Pancreas (tissue), 10 donors: ENCODE measurements around the gene ZNF747. TPM values are rescaled to one million over a fixed set of nuclear protein-coding genes. Genes with fewer than 3 reads are reported as not detected.

ENCODE experiments used
- ATAC-seq, 4 donors: fragments of 200-7000 bp; cut with Tn5 transposase; one replicate each; pipeline versions ENCODE4 v1.8.0 to v1.9.1; 2020; ENCODE audit warnings: mild to moderate bottlenecking in 4 of 4, moderate library complexity in 4 of 4
- DNase-seq, 6 donors: peaks; one replicate each; pipeline ENCODE4 v3.0.0-alpha.2; 2020
- FAIRE-seq: peaks from 2 replicates; lab custom pipeline; 2012; peaks lifted over from hg19 to GRCh38; lab: Jason Lieb, UNC
- H3K27ac ChIP-seq, 4 donors: fragments of 200-600 bp; sonication (generic); 1 replicate in 3 of 4; 2 replicates in 1 of 4; pipeline versions ENCODE4 v1.5.0 to v1.8.0; 2020
- H3K27me3 ChIP-seq, 4 donors: fragments of 200-600 bp; one replicate each; pipeline ENCODE4 v1.8.0; 2021
- H3K36me3 ChIP-seq, 3 donors: fragments of 200-600 bp; sonication (generic) in 1 of 3; one replicate each; pipeline versions ENCODE4 v1.5.0 to v1.8.0; 2020 to 2021
- H3K4me1 ChIP-seq, 3 donors: fragments of 200-600 bp; one replicate each; pipeline ENCODE4 v1.8.0; 2021
- H3K4me3 ChIP-seq, 4 donors: fragments of 200-600 bp; sonication (generic) in 2 of 4; one replicate each; pipeline versions ENCODE4 v1.5.0 to v1.8.0; 2020 to 2021
- H3K9me3 ChIP-seq, 4 donors: fragments of 200-600 bp; one replicate each; pipeline ENCODE4 v1.8.0; 2021
- CTCF ChIP-seq, 4 donors: fragments of 200-600 bp; sonication (generic) in 3 of 4; IDR thresholded peaks; one replicate each; pipeline versions ENCODE4 v1.5.0 to v1.8.0; 2021; ENCODE audit warnings: antibody characterized with exemption in 4 of 4
- WGBS, 2 donors: extraction: QIAGEN DNeasy Blood & Tissue Kit; methylation state at CpG; one replicate each; pipeline ENCODE4 v1.1.7; 2013; 5-methylcytosine and 5-hydroxymethylcytosine counted together
- intact Hi-C, 3 donors: fragments of 100-400 bp; cut with DNase I; formaldehyde crosslinking; loops; one replicate each; pipeline versions ENCODE4 v1.11.1 to v1.14.2; 2022
- polyA plus RNA-seq, 2 donors: library from polyadenylated mRNA; stranded (reverse); fragments of 200-250 nt; gene quantifications; one replicate each; pipeline ENCODE4 v1.2.3, GENCODE V29; 2013
- total RNA-seq, 6 donors: library from RNA; stranded (reverse); fragmentation: NEBNext Ultra II Directional in 4 of 6; extraction: Animal tissue kit (Norgen Biotek cat#: 25700) in 4 of 6; gene quantifications; one replicate each; pipeline versions ENCODE4 v1.2.1 to v1.2.4, GENCODE V29; 2021 to 2023
- donor health status: healthy with polysubstance abuse.
- donor health status: DM: no; HTN: no; CAD: no; lungs with moderate emphysema.
- donor health status: DM: no; HTN: no; CAD: no.
- donor health status: control.
- donor health status: control.
- donor health status: Bipolar disorder and iron deficiency.
- donor health status: DM: yes; HTN: yes; CAD: no.
- donor health status: DM: no; HTN: no; CAD: no.
- donor health status: DM: no; HTN: no; CAD: no.
- donor health status: DM: yes; HTN: yes; CAD: no.

Gene ZNF747
- total and polyA plus RNA-seq, 8 donors, result 2.7 to 6.9 (median 5.2) TPM

GRCh38 chr16:30565526-30565925 is 30.9 kb upstream of the ZNF747 start:
- no peaks in the 10 kb centered on the region for H3K27me3 ChIP-seq
- no peak for TF ChIP-seq CTCF (IDR thresholded peaks at IDR 0.05)
- ATAC-seq (no peak), FAIRE-seq (no peak), DNase-seq (no peak)
- H3K4me1 ChIP-seq, result peaks cover 0 to 6% (median 4%) of the 10 kb centered on the region in 3 donors
- no peaks in the 10 kb centered on the region for H3K36me3 ChIP-seq
- H3K9me3 ChIP-seq, result no peaks in the 10 kb centered on the region
- no peak overlapping the region for H3K4me3 ChIP-seq
- 63 to 74% methylated on average over 7 of the region's 7 CpGs for WGBS, 2 donors
- intact Hi-C loops, result no loop called here
- no peak overlapping the region for H3K27ac ChIP-seq

- no peak for ATAC-seq
- Histone ChIP-seq H3K27me3 (no peaks in the 10 kb centered on the region), H3K4me3 (peak overlapping the region in 1 of 4 donors; percentile 41), H3K27ac (peak overlapping the region in 1 of 4 donors; percentile 55), H3K36me3 (no peaks in the 10 kb centered on the region), H3K4me1 (peaks cover 0 to 5% (median 0%) of the 10 kb centered on the region in 3 donors), H3K9me3 (no peaks in the 10 kb centered on the region)
- WGBS, 2 donors, result 81 to 88% methylated on average over 13 to 14 of the region's 14 CpGs
- intact Hi-C loops, result no loop called here
- no peak for FAIRE-seq
- TF ChIP-seq CTCF (IDR thresholded peaks at IDR 0.05), result no peak
- no peak for DNase-seq
Observed at GRCh38 chr16:30562021-30562420, 27.4 kb upstream of the ZNF747 start.

DNA sequence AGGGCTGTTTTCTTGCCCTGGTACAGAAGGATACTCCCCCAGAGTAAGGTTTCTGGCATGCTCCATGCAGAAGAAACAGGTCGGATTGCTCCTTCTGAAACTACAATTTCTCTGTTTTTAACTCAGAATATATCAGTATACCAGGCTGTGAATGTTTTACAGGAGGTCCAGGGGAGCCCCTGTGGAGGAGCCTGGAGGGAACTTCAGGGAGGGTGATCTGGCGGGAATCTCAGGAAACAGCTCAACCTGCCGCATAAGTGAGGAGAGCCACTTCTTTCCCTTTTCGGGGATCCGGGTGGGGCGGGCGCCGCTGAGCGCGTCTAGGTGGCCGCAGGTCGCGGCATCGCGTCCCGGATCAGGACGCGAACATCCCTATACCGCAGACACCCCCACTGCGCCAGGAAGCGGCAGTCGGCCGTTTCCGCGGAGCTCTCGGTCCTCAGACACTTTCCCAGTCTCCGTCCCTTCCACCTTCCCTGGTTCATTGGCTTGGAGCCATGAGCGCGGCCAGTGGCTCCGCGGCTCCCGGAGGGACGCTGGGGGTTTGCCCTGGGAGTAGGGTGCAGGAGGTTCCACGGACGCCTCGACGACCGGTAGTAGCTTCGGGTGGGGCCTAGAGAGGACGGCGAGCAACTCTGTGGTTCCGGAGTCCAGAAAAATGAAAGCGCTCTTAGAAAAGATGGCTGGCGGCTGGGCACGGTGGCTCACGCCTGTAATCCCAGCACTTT is 26.6 kb upstream of the ZNF747 start:
- no peak for FAIRE-seq
- intact Hi-C loops, result no loop called here
- no peak for TF ChIP-seq CTCF (IDR thresholded peaks at IDR 0.05)

DNA sequence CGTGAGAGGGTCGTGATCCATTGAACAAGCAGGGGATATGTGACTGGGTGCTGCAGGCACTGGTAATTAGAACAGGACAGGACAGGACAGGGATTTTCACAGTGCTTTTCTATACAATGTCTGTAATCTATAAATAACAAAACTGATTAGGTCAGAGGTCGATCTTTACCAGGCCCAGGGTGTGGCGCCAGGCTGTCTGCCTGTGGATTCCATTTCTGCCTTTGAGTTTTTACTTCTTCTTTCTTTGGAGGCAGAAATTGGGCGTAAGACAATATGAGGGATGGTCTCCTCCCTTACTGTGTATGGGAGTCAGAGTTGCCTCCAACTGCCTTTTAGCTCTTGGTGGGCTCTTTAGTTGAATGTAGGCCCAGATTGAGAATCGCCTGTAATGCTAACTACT is 25.0 kb upstream of the ZNF747 start:
- no peak for TF ChIP-seq CTCF (IDR thresholded peaks at IDR 0.05)
- no peak for ATAC-seq
- 94% methylated on average over 6 of the region's 6 CpGs for WGBS, 2 donors
- H3K36me3 ChIP-seq, result peaks cover 0 to 11% (median 7%) of the 10 kb centered on the region in 3 donors
- H3K9me3 ChIP-seq, result no peaks in the 10 kb centered on the region
- no peak overlapping the region for H3K4me3 ChIP-seq
- H3K27me3 ChIP-seq, result no peaks in the 10 kb centered on the region
- intact Hi-C loops, result no loop called here
- peaks cover 0 to 10% (median 0%) of the 10 kb centered on the region in 3 donors for H3K4me1 ChIP-seq
- H3K27ac ChIP-seq, result no peak overlapping the region
- no peak for DNase-seq
- no peak for FAIRE-seq

More for the DNA sequence above, 26.6 kb upstream of the ZNF747 start:
- Histone ChIP-seq H3K27me3 (no peaks in the 10 kb centered on the region), H3K27ac (peak overlapping the region in 2 of 4 donors; percentile 33 to 55), H3K9me3 (no peaks in the 10 kb centered on the region), H3K4me3 (peak overlapping the region in 2 of 4 donors; percentile 30 to 41), H3K4me1 (peaks cover 0 to 10% (median 0%) of the 10 kb centered on the region in 3 donors), H3K36me3 (no peaks in the 10 kb centered on the region)
- DNase-seq (peak in 3 of 6 donors; percentile 41 to 70 (median 50)), ATAC-seq (no peak)
- 29 to 32% methylated on average over 46 of the region's 46 CpGs for WGBS, 2 donors
